GM19324 (cell line): Measurements from ENCODE around the gene NUB1.

ENCODE experiments used
- ATAC-seq: cut with Tn5 transposase; IDR thresholded peaks from one replicate; pipeline ENCODE4 v1.9.1; 2021; ENCODE audit warnings: mild to moderate bottlenecking, moderate library complexity; ENCODE audit not compliant: unreplicated experiment, low FRiP score

NUB1 gene

GRCh38 chr7:151399305-151399601 is 57.6 kb downstream of the NUB1 start:
- ATAC-seq: no peak

GRCh38 chr7:151399906-151400305 is 58.3 kb downstream of the NUB1 start:
- ATAC-seq: no peak

GRCh38 chr7:151400626-151401315 is 59.2 kb downstream of the NUB1 start:
- no peak for ATAC-seq

GRCh38 chr7:151402029-151402835 is 60.6 kb downstream of the NUB1 start:
- no peak for ATAC-seq

- ATAC-seq: no peak
These were observed 62.2 kb downstream of the NUB1 start for GRCh38 chr7:151403764-151404163.

- no peak for ATAC-seq
These were observed 62.8 kb downstream of the NUB1 start for GRCh38 chr7:151404216-151405011.

GRCh38 chr7:151405056-151405455 is 63.4 kb downstream of the NUB1 start:
- ATAC-seq: no peak

GRCh38 chr7:151405588-151405987 is 64.0 kb downstream of the NUB1 start:
- no peak for ATAC-seq

GRCh38 chr7:151406051-151406875 is 64.7 kb downstream of the NUB1 start:
- ATAC-seq: no peak

GRCh38 chr7:151406886-151407583 is 65.4 kb downstream of the NUB1 start:
- no peak for ATAC-seq

- no peak for ATAC-seq
These were observed 66.9 kb downstream of the NUB1 start for GRCh38 chr7:151408498-151408838.

GRCh38 chr7:151408839-151409666 is 67.4 kb downstream of the NUB1 start:
- ATAC-seq: no peak

GRCh38 chr7:151409667-151410404 is 68.2 kb downstream of the NUB1 start, which contains the start of gene WDR86:
Gene WDR86, minus strand, starts transcription at chr7:151410038. Its CDS starts 449 bp downstream, at chr7:151409589.
- ATAC-seq: no peak

GRCh38 chr7:151410405-151411390 is 69.1 kb downstream of the NUB1 start:
- no peak for ATAC-seq

GRCh38 chr7:151411551-151411950 is 69.9 kb downstream of the NUB1 start:
- no peak for ATAC-seq

- no peak for ATAC-seq
These were observed 70.7 kb downstream of the NUB1 start for GRCh38 chr7:151412318-151412717.

GRCh38 chr7:151413241-151413640 is 71.6 kb downstream of the NUB1 start:
- no peak for ATAC-seq
